A375 (cell line): Measurements from ENCODE around the gene SLC7A4. TPM values are rescaled to one million over a fixed set of nuclear protein-coding genes. Genes with fewer than 3 reads are reported as not detected.

Experiments used
- small RNA-seq: library from RNA; depleted of rRNA; stranded (forward); fragments of <200 nt; gene quantifications from one replicate; pipeline ENCODE3, GENCODE V24; 2014
- total RNA-seq: library from RNA; depleted of rRNA; stranded (reverse); fragments of >200 nt; shearing (Covaris generic); gene quantifications from 2 replicates; pipeline ENCODE4 v1.2.3, GENCODE V29; 2014; rRNA removed

The SLC7A4 gene
- not detected in 2 replicates for total RNA-seq

GRCh38 chr22:21032037-21032867 lies at the start of gene SLC7A4:
TSS of gene SLC7A4 (minus strand) at chr22:21032561. CDS start at chr22:21031812, 749 bp downstream.

GRCh38 chr22:21045585-21046294 lies 13.4 kb upstream of the SLC7A4 start, which contains the start of gene LRRC74B:
TSS of gene LRRC74B (plus strand) at chr22:21045946. CDS start at chr22:21045987, 41 bp downstream.

DNA sequence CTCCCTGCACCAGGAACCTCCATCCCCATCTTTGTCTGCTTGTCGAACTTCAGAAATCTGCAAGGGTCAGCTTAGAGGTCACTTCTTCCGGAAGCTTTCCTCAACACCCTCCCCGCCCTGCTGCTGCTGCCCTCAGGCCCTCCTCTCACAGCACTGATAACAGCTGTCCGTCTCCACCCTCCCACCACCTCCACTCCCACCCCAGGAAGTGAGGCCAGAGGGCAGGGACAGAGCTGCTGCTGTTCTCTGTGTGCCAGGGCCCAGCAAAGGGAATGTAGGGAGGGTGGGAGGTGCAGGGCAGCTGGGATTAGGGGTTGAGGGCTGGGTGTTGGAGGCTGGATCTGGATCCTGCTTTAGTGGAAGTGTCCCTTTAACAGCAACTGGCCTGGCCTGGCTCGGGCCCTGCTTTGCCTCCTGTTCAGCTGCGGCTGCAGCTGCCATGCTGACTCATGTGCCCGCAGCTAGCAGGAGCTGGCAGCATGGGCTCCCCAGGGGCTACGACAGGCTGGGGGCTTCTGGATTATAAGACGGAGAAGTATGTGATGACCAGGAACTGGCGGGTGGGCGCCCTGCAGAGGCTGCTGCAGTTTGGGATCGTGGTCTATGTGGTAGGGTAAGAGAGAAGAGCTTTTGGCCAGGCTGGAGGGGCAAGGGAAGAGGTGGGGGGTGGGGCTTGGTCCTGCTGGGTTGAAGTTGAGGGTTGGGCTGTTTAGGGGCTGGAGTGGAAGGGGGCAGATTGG lies 17.5 kb downstream of the SLC7A4 start, which contains the start of gene P2RX6:
Gene P2RX6, plus strand, starts transcription at position 440 of the 740 bp plus-strand sequence. Its CDS starts 10 bp downstream, at position 450.

GRCh38 chr22:21001601-21002325 lies 30.6 kb downstream of the SLC7A4 start, which contains the start of gene THAP7:
TSS of gene THAP7 (minus strand) at chr22:21002118. CDS start at chr22:21001911, 207 bp downstream.

DNA sequence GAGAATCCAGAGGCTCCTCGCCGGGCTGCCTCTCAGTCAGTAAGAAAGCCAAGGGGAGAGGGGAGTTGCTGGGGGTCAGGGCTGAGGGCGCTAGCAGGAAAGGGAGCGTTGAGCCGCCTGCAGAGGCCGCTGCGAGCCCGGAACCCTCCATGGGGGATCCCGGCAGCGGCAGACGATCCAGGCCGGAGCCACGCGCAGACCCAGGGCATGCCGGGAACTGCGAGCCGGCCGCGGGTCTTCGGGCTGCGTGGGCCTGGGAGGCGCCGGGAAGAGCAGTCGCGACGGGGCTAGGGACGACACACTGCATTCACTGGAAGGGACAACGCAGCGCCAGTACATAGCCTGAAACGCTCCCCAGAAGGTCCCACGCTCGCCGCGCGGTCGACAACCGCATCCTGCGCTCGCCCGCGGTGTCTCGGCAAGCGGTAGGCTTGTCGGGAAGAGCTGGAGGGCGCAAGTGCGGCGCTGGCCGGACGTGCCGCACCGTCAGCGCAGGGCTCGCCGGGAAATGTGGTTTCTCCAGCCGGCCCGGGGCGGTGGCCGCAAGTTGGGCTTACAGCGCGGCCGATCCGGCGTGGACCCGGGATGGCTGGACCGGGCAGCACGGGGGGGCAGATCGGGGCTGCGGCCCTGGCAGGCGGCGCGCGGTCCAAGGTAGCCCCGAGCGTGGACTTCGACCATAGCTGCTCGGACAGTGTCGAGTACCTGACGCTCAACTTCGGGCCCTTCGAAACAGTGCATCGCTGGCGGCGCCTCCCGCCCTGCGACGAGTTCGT lies 50.4 kb downstream of the SLC7A4 start, which contains the start of gene LZTR1:
Gene LZTR1, plus strand, starts transcription at position 511 of the 776 bp plus-strand sequence. Its CDS starts 75 bp downstream, at position 586.

Small RNAs within 50 kb of the gene (small RNA-seq; reads per million reads assigned to genes)
- gene MIR649 = not detected

Other genes with a start within 250 kb of the SLC7A4 start
- 23.4 and 33.8 TPM in 2 replicates for gene PI4KA, start 173.8 kb downstream of the SLC7A4 start, total RNA-seq
- 9.0 and 12.0 TPM in 2 replicates for gene SNAP29, start 173.6 kb downstream of the SLC7A4 start, total RNA-seq
- 17.3 and 18.8 TPM in 2 replicates for gene CRKL, start 115.2 kb downstream of the SLC7A4 start, total RNA-seq
- 0.26 and 0.45 TPM in 2 replicates for gene AIFM3, start 65.3 kb downstream of the SLC7A4 start, total RNA-seq
- gene LZTR1, start 50.3 kb downstream of the SLC7A4 start, total RNA-seq = 22.6 and 28.0 TPM in 2 replicates
- gene THAP7, start 30.4 kb downstream of the SLC7A4 start, total RNA-seq = 43.4 and 48.3 TPM in 2 replicates
- 3.1 and 5.9 TPM in 2 replicates for gene P2RX6, start 17.4 kb downstream of the SLC7A4 start, total RNA-seq
- gene LRRC74B, start 13.4 kb upstream of the SLC7A4 start, total RNA-seq = 0.05 TPM in 1 of 2 replicates, not detected in the other